Measurements from ENCODE around the gene MYCN.
"Not testable (repeated sequence)": the region's sequence is repeated elsewhere in the genome, so short reads cannot be mapped to it uniquely, and the experiment has no call there.

Gene MYCN

DNA sequence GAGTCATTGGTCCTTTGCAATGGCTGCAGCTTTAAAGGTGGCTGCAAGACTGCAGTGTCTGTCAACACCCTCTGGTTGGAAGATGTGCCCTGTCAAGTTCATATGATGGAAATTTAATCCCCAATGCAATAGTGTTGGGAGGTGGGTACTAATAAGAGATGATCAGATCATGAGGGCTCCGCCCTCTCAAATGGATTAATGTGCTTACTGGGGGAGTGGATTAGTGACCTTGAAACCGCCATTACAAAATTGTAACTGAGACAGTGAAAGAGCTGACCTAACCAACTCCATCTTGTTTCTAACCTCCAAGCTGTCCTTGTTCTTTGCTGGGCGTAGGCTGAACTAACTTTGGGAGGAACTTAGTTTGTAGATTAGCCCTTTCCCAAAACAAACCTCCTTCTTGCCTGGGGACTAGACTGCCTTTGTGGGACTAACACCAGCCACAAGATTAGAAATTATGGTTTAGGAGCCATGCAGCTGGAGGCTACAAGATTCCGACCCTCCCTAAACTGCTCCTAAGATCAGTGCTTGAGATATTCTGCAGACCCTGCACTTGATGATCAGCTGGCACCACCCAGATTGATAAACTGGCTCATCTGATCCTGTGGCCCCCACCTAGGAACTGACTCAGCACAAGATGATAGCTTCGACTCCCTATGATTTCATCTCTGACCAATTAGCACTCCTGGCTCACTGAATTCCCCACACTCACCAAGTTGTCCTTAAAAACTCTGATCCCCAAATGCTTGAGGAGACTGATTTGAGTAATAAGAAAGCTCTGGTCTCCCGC, 13.7 kb downstream of the MYCN start:
- Mint-ChIP-seq H3K9me3 (ENCODE audit: low read depth) (no peaks in the 10 kb centered on the region), H3K27me3 (no peaks in the 10 kb centered on the region), H3K27ac (no peak overlapping the region), H3K4me1 (ENCODE audit: low read depth) (no peaks in the 10 kb centered on the region), H3K36me3 (no peaks in the 10 kb centered on the region), H3K4me3 (no peak overlapping the region)

DNA sequence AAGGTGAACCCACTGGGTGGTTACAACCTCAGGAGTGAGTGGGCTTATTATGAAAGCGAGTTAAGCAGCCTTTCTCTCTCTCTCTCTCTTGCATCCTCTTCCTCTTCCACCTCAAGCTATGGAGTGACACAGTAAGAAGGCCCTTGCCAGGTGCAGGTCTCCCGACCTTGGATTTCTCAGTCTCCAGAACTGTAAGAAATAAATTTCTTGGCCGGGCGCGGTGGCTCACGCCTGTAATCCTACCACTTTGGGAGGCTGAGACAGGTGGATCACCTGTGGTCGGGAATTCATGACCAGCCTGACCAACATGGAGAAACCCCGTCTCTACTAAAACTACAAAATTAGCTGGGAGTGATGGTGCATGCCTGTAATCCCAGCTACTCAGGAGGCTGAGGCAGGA, 14.4 kb downstream of the MYCN start:
- H3K36me3 Mint-ChIP-seq = no peaks in the 10 kb centered on the region

DNA sequence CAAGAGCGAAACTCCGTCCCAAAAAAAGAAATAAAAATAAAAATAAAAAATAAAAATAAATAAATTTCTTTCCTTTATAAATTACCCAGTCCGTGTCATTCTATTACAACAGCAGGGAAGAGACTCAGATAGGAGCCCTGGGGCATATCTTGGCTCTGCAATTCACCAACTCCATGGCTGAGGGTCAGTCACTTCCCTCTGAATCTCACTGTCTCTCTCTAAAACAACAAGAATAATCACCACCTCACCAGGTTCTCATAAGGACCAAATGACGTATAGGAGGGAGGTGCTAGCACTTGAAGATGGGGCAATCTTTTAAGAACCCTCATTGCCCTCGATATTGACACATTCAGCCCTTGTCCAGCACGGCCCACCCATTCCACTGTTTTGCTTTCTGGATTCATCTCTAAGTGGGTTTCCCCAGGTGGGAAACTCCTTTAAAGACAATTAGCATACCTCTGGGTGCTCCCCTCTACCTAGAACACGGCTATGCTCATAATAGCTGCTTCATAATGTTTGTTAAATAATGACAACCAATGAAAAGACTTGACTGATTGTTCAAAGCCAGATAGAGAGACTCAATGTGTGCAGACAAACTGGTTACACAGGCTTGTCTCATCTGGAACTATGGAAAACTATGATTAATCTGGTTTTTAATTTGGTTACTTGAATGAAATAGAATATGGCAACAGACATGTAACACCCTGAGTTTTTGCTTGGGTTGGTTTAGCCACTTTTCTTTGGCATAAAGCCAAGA, 15.1 kb downstream of the MYCN start:
- Mint-ChIP-seq H3K4me1 (ENCODE audit: low read depth) (no peaks in the 10 kb centered on the region), H3K36me3 (no peaks in the 10 kb centered on the region), H3K27ac (no peak overlapping the region), H3K4me3 (no peak overlapping the region), H3K27me3 (no peaks in the 10 kb centered on the region), H3K9me3 (ENCODE audit: low read depth) (no peaks in the 10 kb centered on the region)

More for the DNA sequence above, 14.4 kb downstream of the MYCN start:
- Mint-ChIP-seq H3K9me3 (ENCODE audit: low read depth) (no peaks in the 10 kb centered on the region), H3K4me1 (ENCODE audit: low read depth) (no peaks in the 10 kb centered on the region), H3K4me3 (no peak overlapping the region), H3K27me3 (no peaks in the 10 kb centered on the region), H3K27ac (no peak overlapping the region)

DNA sequence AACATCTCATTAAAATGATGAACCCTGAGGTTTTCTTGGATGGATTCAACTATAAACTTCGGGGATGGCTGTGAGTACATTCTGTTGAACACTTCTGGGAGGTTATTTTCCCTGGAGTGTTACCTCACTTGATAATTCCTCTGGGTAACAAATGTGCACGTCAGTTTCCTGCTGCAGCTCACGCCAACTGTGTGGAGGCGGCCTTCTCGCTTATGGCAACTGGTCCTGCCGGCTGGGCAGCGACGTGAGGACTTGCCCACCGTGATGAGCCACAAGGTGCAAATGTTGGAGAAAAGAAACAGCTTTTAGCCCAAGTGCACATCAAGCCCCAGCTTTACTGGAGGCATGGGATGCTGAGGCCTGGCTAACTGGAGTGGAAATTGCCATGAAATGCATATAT, 15.9 kb downstream of the MYCN start:
- H3K4me1 Mint-ChIP-seq (ENCODE audit: low read depth) = no peaks in the 10 kb centered on the region
- H3K4me3 Mint-ChIP-seq = no peak overlapping the region
- no peaks in the 10 kb centered on the region for H3K36me3 Mint-ChIP-seq
- no peaks in the 10 kb centered on the region for H3K27me3 Mint-ChIP-seq
- H3K27ac Mint-ChIP-seq = no peak overlapping the region
- no peaks in the 10 kb centered on the region for H3K9me3 Mint-ChIP-seq (ENCODE audit: low read depth)

DNA sequence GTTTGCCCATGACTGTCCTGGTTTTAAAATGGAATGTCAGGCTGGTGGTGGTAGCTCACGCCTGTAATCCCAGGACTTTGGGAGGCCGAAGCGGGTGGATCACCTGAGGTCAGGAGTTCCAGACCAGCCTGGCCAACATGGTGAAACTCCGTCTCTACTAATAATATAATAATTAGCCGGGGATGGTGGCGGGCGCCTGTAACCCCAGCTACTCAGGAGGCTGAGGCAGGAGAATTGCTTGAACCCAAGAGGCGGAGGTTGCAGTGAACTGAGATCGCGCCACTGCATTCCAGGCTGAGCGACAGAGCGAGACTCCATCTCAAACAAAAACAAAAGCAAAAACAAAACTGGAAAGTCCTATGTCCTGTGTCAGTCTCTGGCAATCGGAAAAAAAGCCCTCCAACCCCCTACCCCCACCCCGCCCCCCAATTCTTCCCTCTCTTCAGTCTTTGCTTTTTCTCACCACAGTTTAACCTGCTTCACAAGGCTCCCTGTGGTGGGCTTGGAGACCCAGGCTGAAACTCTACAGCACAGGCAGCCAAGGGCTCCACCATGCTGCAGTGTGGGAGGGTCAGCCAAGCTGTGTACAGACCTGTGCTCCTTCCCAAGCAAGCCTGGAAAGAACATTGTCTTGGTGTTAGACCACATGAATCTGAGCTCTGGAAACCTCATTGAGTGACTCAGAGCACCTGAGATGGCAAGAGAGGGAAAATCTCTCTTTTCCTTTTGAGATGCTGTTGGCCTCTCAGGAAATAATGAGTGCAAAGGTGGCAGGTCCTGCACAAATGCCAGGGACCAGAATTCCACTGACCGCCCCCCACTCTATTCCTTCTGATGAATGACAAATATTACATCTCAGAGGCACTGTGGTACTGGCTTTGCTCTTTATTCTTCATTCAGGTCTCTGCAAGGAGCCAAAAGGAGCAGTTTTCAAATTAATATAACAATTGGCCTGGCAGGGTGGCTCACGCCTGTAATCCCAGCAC, 16.7 kb downstream of the MYCN start:
- no peaks in the 10 kb centered on the region for H3K9me3 Mint-ChIP-seq (ENCODE audit: low read depth)
- H3K36me3 Mint-ChIP-seq = no peaks in the 10 kb centered on the region
- H3K27ac Mint-ChIP-seq = no peak overlapping the region

DNA sequence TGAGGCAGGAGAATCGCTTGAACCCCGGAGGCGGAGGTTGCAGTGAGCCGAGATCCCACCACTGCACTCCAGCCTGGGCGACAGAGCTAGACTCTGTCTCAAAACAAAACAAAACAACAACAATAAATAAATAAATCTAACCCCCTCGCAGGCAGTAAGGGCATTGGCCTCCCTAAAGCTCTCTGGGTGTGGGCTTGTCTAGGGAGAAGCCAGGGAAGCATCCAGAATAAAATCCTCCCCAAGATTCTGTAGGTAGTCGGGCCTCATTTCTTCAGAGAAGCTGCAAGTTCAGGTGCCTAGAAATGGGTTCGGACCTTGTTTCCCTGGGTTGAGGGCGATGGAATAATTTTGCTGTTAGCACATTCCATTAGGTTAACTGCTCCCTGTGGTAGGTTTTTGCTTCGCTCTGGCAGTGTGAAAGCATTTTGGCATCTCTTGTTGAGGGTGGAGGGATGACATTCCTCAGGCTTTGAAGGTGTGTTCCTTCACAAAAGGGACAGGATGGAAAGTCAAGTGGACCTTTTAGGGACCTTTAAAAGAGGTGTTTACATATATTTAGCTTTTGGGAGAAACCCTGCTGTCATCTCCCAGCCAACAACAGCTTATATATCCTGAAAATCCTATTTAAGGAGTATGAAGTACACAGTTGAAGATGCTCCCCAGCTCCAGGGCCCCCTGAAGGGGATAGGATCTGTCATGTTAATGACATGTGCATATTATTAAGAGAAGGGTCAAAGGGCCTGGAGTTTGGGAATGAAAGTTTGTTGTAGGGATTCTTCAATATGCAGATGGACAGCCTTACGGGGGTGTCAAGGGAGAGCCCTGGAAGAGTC, 17.7 kb downstream of the MYCN start:
- Mint-ChIP-seq H3K4me1 (ENCODE audit: low read depth) (peaks cover 2% of the 10 kb centered on the region), H3K9me3 (ENCODE audit: low read depth) (no peaks in the 10 kb centered on the region), H3K27me3 (no peaks in the 10 kb centered on the region), H3K27ac (no peak overlapping the region), H3K36me3 (no peaks in the 10 kb centered on the region), H3K4me3 (no peak overlapping the region)

More for the DNA sequence above, 16.7 kb downstream of the MYCN start:
- no peaks in the 10 kb centered on the region for H3K27me3 Mint-ChIP-seq
- no peaks in the 10 kb centered on the region for H3K4me1 Mint-ChIP-seq (ENCODE audit: low read depth)
- H3K4me3 Mint-ChIP-seq = no peak overlapping the region

DNA sequence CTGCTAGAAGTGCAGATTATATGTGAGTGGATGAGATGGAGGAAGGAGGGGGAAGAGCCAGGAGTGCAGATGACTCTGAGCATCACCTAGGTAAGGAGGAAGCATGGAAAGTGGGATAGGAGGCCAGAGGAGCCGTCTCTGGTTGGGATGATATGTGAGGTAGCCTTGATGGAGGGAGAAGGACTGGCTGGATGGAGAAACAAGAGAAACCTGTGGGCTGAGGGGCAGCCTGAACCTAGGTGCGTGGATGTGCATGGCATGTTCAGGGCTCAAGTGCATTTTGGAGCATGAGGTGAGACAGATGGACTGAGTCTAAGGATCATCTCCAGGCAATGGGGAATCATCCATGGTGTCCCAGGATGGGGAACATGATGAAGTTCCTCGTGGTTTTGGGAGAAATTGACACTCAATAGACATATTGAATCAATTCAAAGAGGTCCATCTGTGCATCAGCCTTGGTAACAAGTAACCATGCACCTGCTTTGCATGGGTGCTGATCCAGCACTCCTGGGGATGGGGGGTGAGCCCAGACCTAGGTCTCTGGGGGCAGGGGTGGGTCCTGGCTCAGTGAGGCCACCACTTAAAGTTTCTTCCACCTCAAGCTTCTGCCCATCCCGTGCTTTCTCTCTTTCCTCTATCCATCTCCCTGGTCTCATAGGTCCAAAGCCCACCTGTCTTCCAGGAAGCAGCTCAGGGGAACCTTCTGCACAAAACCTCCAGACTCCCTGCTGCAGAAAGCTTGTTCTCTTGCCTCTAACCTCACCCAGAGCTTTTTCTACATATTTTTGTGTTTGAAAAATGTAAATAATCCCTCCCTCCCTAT, 19.2 kb downstream of the MYCN start:
- peaks cover 6% of the 10 kb centered on the region for H3K4me1 Mint-ChIP-seq (ENCODE audit: low read depth)
- H3K27ac Mint-ChIP-seq = no peak overlapping the region
- no peaks in the 10 kb centered on the region for H3K9me3 Mint-ChIP-seq (ENCODE audit: low read depth)
- H3K36me3 Mint-ChIP-seq = no peaks in the 10 kb centered on the region
- no peaks in the 10 kb centered on the region for H3K27me3 Mint-ChIP-seq
- H3K4me3 Mint-ChIP-seq = no peak overlapping the region

DNA sequence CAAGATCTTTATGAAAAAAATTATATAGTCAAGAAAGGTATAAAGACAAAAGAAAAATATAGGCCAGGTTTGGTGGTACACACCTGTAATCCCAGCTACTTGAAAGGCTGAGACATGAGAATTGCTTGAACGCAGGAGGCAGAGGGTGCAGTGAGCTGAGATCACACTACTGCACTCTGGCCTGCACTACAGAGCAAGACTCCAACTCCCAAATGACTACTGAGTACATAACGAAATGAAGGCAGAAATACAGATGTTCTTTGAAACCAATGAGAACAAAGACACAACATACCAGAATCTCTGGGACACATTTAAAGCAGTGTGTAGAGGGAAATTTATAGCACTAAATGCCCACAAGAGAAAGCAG, 19.8 kb downstream of the MYCN start:
- not testable (repeated sequence) for H3K27me3 Mint-ChIP-seq; H3K4me3 Mint-ChIP-seq; H3K27ac Mint-ChIP-seq; H3K4me1 Mint-ChIP-seq (ENCODE audit: low read depth); H3K9me3 Mint-ChIP-seq (ENCODE audit: low read depth); H3K36me3 Mint-ChIP-seq

DNA sequence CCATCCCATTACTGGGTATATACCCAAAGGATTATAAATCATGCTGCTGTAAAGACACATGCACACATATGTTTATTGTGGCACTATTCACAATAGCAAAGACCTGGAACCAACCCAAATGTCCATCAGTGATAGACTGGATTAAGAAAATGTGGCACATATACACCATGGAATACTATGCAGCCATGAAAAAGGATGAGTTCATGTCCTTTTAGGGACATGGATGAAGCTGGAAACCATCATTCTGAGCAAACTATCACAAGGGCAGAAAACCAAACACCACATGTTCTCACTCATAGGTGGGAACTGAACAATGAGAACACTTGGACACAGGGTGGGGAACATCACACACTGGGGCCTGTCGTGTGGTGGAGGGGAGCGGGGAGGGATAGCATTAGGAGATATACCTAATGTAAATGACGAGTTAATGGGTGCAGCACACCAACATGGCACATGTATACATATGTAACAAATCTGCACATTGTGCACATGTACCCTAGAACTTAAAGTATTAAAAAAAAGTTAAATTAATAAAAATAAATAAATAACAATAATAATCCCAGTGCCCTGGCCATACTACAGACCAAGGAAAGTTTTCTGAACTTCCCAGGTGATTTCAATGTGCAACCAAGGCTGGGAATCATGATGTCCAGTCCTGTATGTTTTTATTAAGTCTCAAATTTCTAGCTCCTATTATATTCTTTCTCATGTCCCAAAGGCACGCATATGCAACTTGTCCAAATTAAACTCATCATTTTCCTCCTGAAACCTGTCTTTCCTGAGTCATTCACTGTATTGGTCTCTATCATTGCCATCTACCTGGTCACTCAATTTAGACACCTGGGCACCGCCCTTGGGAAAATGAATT, 23.0 kb downstream of the MYCN start:
- not testable (repeated sequence) for H3K4me3 Mint-ChIP-seq; H3K27me3 Mint-ChIP-seq; H3K9me3 Mint-ChIP-seq (ENCODE audit: low read depth); H3K36me3 Mint-ChIP-seq; H3K27ac Mint-ChIP-seq
- H3K4me1 Mint-ChIP-seq (ENCODE audit: low read depth) = peaks cover 35% of the 10 kb centered on the region

DNA sequence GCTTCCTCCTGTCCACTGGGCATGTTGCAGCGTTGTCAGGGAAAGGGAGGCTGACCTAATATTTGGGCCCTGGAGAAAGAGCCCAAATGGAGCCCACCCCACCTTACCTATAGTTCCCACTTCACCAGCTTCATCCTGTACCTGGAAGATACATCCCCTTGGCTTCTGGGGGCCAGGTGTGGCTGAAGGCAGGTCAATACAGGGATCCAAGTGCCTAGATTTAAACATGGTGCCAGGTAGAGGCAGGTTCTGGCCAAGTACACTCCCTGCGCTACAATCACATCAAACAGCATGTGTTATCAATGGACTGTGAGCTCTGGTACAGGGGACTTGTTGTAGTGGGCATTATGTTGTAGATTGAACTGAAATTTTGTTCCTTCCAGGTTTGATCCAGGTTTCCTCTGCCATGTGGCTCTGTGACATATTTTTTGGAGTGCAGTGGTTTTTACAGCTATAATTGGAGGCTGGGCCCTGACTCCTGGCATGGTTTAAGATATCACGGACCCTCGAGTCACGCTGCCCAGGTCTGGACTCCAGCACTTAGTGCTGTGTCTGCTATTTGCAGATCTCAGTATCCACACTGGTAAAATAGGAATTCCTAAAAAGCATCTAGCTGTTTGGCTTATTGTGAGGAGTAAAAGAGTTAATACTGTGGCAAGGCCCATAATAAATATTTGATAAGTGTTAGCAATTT, 23.8 kb downstream of the MYCN start:
- Mint-ChIP-seq H3K9me3 (ENCODE audit: low read depth) (no peaks in the 10 kb centered on the region), H3K4me3 (no peak overlapping the region), H3K4me1 (ENCODE audit: low read depth) (peaks cover 43% of the 10 kb centered on the region), H3K27me3 (no peaks in the 10 kb centered on the region), H3K36me3 (no peaks in the 10 kb centered on the region), H3K27ac (peak overlapping the region; percentile 16)

DNA sequence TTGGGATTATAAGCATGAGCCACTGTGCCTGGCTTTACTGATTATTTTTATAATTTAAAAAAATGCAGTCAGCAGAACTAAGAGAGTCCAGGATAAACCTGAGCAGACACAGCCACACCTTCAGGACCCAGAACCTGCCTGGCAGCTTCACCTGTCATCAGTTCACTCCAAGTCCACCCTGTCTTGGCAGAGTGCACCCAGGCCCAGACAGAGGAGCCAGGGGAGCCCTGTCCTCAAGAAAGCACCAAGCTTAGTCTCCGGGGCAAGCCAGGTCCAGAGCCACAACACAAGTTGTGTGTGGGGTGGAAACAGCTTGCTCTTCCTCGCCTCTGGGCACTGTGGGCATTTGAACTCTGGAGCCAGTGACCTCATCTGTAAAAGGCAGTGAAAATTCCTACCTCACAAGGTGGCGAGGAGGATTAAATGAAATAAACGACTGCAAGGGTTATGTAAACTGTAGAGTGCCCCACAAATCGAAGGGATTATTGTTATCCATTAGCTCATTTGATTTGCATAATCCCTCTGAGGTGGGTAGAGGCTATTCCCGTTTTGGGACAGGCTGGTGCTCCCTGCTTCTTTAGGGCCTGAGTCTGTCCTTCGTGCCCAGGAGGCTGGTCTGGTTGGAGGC, 24.7 kb downstream of the MYCN start:
- Mint-ChIP-seq H3K9me3 (ENCODE audit: low read depth) (no peaks in the 10 kb centered on the region), H3K4me3 (peak overlapping the region; percentile 58), H3K36me3 (no peaks in the 10 kb centered on the region), H3K4me1 (ENCODE audit: low read depth) (peaks cover 49% of the 10 kb centered on the region), H3K27me3 (no peaks in the 10 kb centered on the region), H3K27ac (peak overlapping the region; percentile 66)

DNA sequence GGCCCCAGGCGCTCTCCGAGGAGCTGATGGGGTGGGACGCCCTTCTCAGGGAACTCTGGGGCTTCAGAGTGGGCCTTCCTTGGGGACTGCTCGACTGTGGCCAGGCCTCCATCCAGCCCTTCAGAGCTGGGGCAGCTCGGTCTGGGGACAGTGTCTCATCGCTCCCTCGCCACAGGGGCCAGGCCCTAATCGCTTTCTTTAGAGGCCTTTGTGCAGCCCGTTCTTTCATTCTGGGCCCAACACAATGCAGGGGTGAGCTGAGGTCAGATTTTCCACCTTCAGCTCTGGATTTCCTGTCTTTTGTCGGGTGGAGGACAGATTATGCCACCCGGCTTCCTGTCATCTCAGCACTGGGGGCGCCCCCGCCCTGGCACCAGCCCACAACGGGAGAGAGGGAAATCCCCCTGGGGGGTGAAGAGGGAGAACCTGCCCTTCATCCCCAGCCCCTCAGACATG, 25.2 kb downstream of the MYCN start:
- Mint-ChIP-seq H3K4me3 (peak overlapping the region; percentile 58), H3K36me3 (peaks cover 1% of the 10 kb centered on the region), H3K27ac (peak overlapping the region; percentile 66), H3K4me1 (ENCODE audit: low read depth) (peaks cover 49% of the 10 kb centered on the region), H3K27me3 (no peaks in the 10 kb centered on the region), H3K9me3 (ENCODE audit: low read depth) (no peaks in the 10 kb centered on the region)
